Retinal pigment epithelial cell (primary cell): ENCODE data around the gene DIP2C.

Experiments used
- DNase-seq: peaks from one replicate; pipeline ENCODE4 v3.0.0-alpha.2; 2010; ENCODE audit warnings: low read depth
- H3K4me3 ChIP-seq: 2 replicates; pipeline ENCODE4 v1.5.1; 2011; ENCODE audit warnings: mild to moderate bottlenecking, low read length, control low read depth, moderate library complexity
- CTCF ChIP-seq: conservative IDR thresholded peaks from 2 replicates; pipeline ENCODE4 v1.5.1; 2011; ENCODE audit warnings: low read depth, low read length, control low read depth, inconsistent platforms

DIP2C gene

GRCh38 chr10:620971-621370, 68.5 kb downstream of the DIP2C start:
- TF ChIP-seq CTCF = no peak
- no peak overlapping the region for H3K4me3 ChIP-seq
- DNase-seq = no peak

- TF ChIP-seq CTCF = no peak
These were observed 69.1 kb downstream of the DIP2C start for GRCh38 chr10:620417-620816.

GRCh38 chr10:619710-620109, 69.8 kb downstream of the DIP2C start:
- no peak for TF ChIP-seq CTCF
- no peak for DNase-seq
- H3K4me3 ChIP-seq = no peak overlapping the region

More at GRCh38 chr10:620417-620816, 69.1 kb downstream of the DIP2C start:
- no peak for DNase-seq
- no peak overlapping the region for H3K4me3 ChIP-seq

GRCh38 chr10:618229-618989, 71.1 kb downstream of the DIP2C start:
- H3K4me3 ChIP-seq = no peak overlapping the region
- DNase-seq = no peak
- TF ChIP-seq CTCF = no peak

- no peak for TF ChIP-seq CTCF
- H3K4me3 ChIP-seq = no peak overlapping the region
- DNase-seq = no peak
These were observed 72.0 kb downstream of the DIP2C start for GRCh38 chr10:617471-617870.

GRCh38 chr10:615583-616152, 73.8 kb downstream of the DIP2C start:
- TF ChIP-seq CTCF = no peak
- no peak overlapping the region for H3K4me3 ChIP-seq
- no peak for DNase-seq

GRCh38 chr10:614790-615582, 74.5 kb downstream of the DIP2C start:
- no peak for TF ChIP-seq CTCF
- DNase-seq = no peak
- H3K4me3 ChIP-seq = no peak overlapping the region
